ENCODE data around the gene ATP10B. TPM values are rescaled to one million over a fixed set of nuclear protein-coding genes. Genes with fewer than 3 reads are reported as not detected.

ATP10B gene
- total and polyA plus RNA-seq, 2 of the 13 experiments (the other 11 are each of a cell fraction or from before 2014, with no cell fraction given) = not detected

GRCh38 chr5:160743027-160743426, 109.0 kb downstream of the ATP10B start:
- H3K27ac ChIP-seq (ENCODE audit: extremely low read length, insufficient read depth, low read length) = no peak overlapping the region
- in situ Hi-C loops (cut with HindIII; ENCODE audit: extremely low pct_ligation_motif_present, low pct_unique_long_range_greater_than_20kb) (no loop called here), intact Hi-C loops (cut with micrococcal nuclease; ENCODE audit: unreplicated experiment) (no loop called here)
- ChIA-PET POLR2A (no interaction called here), CTCF (ENCODE audit: low intra/inter-chr PET ratio, low total read pairs) (no interaction called here)
- FAIRE-seq = no peak
- H3K4me2 ChIP-seq (ENCODE audit: low read depth, low read length) = no peak overlapping the region
- 0% methylated on average over 3 of the region's 3 CpGs for WGBS (ENCODE audit: low lambda C conversion rate)
- H3K4me1 ChIP-seq (ENCODE audit: insufficient read depth, low read length) = no peaks in the 10 kb centered on the region
- no peak overlapping the region for H2AFZ ChIP-seq (ENCODE audit: low read length)
- H3K9me3 ChIP-seq (ENCODE audit: low read length) = no peaks in the 10 kb centered on the region
- H3K79me2 ChIP-seq (ENCODE audit: insufficient read depth, low read length) = no peaks in the 10 kb centered on the region
- DNase-seq (ENCODE audit: low spot score) = no peak
- no peak overlapping the region for H3K9ac ChIP-seq (ENCODE audit: insufficient read depth, low read depth, low read length)
- no TSS peak for BruUV-seq (replicated peaks)
- no peak for TF ChIP-seq TRIM22 (IDR thresholded peaks at IDR 0.05)
- TF ChIP-seq TBX2 (CRISPR knock-in tag; IDR thresholded peaks at IDR 0.05; ENCODE audit: borderline replicate concordance) = no peak
- no peak for TF ChIP-seq ZSCAN9 (CRISPR knock-in tag; IDR thresholded peaks at IDR 0.05; ENCODE audit: borderline replicate concordance)
- TF ChIP-seq NR2F1 (CRISPR knock-in tag; IDR thresholded peaks at IDR 0.05) = no peak
- no peak for TF ChIP-seq ZNF839 (CRISPR knock-in tag; IDR thresholded peaks at IDR 0.05; ENCODE audit: borderline replicate concordance)
- TF ChIP-seq CCDC6 (CRISPR knock-in tag; IDR thresholded peaks at IDR 0.05) = no peak
- TF ChIP-seq ZNF850 (CRISPR knock-in tag; conservative IDR thresholded peaks at IDR 0.05) = no peak
- TF ChIP-seq ZNF775 (CRISPR knock-in tag; IDR thresholded peaks at IDR 0.05; ENCODE audit: borderline replicate concordance) = no peak
- TF ChIP-seq SPEN (CRISPR knock-in tag; IDR thresholded peaks at IDR 0.05; ENCODE audit: low read depth) = no peak
- TF ChIP-seq E2F1 (CRISPR knock-in tag; IDR thresholded peaks at IDR 0.05) = no peak
- TF ChIP-seq DNMT3B (CRISPR knock-in tag; conservative IDR thresholded peaks at IDR 0.05) = no peak
- TF ChIP-seq HINFP (CRISPR knock-in tag; IDR thresholded peaks at IDR 0.05; ENCODE audit: low read depth) = no peak
- no peak for TF ChIP-seq KMT2B (CRISPR knock-in tag; IDR thresholded peaks at IDR 0.05)
- no peak for TF ChIP-seq ZNF713 (CRISPR knock-in tag; IDR thresholded peaks at IDR 0.05)
- TF ChIP-seq POLR2AphosphoS5 (IDR thresholded peaks at IDR 0.05; ENCODE audit: low read depth, low read length) = no peak
- no peak for TF ChIP-seq YEATS4 (CRISPR knock-in tag; IDR thresholded peaks at IDR 0.05; ENCODE audit: borderline replicate concordance)
- no peaks in the 10 kb centered on the region for H3K27me3 ChIP-seq (ENCODE audit: control insufficient read depth in 1 of 2, insufficient read depth in 2 of 2, low read length in 2 of 2)
- no peaks in the 10 kb centered on the region for H3K36me3 ChIP-seq (replicated peaks in 1 of 2; ENCODE audit: control insufficient read depth in 1 of 2, insufficient read depth in 2 of 2, low read length in 2 of 2)
- no peaks in the 10 kb centered on the region for H4K20me1 ChIP-seq (ENCODE audit: insufficient read depth, low read length)
- no peak overlapping the region for H3K4me3 ChIP-seq (replicated peaks in 1 of 3; ENCODE audit: insufficient read depth in 1 of 3, low read depth in 2 of 3, low read length in 3 of 3)
- ATAC-seq = no peak
